IMR-90 (cell line): Measurements from ENCODE around the gene IFNA1.

Experiments
- BHLHE40 ChIP-seq: fragments of 150-350 bp; IDR thresholded peaks from 2 replicates; pipeline ENCODE4 v1.6.1; 2016; ENCODE audit warnings: mild to moderate bottlenecking, low read depth, low read length
- CEBPB ChIP-seq: IDR thresholded peaks from 2 replicates; pipeline ENCODE4 v1.6.1; 2012; ENCODE audit warnings: low read depth, low read length, improper control_type of control experiment
- CTCF ChIP-seq: conservative IDR thresholded peaks from 2 replicates; pipeline ENCODE4 v1.5.1; 2012; ENCODE audit warnings: mild to moderate bottlenecking, low read depth, low read length, improper control_type of control experiment
- MAFK ChIP-seq: IDR thresholded peaks from 2 replicates; pipeline ENCODE4 v1.6.1; 2012; ENCODE audit warnings: low read depth, low read length, improper control_type of control experiment
- MXI1 ChIP-seq: IDR thresholded peaks from 2 replicates; pipeline ENCODE4 v1.6.1; 2012; ENCODE audit warnings: low read depth, mild to moderate bottlenecking, low read length, moderate library complexity, borderline replicate concordance
- NFE2L2 ChIP-seq: fragments of 150-350 bp; IDR thresholded peaks from 2 replicates; pipeline ENCODE4 v1.6.1; 2016; ENCODE audit warnings: low read depth, mild to moderate bottlenecking, low read length
- POLR2A ChIP-seq: IDR thresholded peaks from 2 replicates; pipeline ENCODE4 v1.6.1; 2012; ENCODE audit warnings: mild to moderate bottlenecking, low read depth, low read length
- RAD21 ChIP-seq: IDR thresholded peaks from 2 replicates; pipeline ENCODE4 v1.6.1; 2012; ENCODE audit warnings: low read length, improper control_type of control experiment

- no peak for TF ChIP-seq CTCF
- no peak for TF ChIP-seq POLR2A
- no peak for TF ChIP-seq BHLHE40
- TF ChIP-seq NFE2L2, result no peak
- no peak for TF ChIP-seq RAD21
- no peak for TF ChIP-seq MXI1
- TF ChIP-seq CEBPB, result no peak
- no peak for TF ChIP-seq MAFK
Measured at GRCh38 chr9:21477466-21477865, 37.2 kb downstream of the IFNA1 start.
